Measurements from ENCODE around the gene PCNX1. TPM values are rescaled to one million over a fixed set of nuclear protein-coding genes. Genes with fewer than 3 reads are reported as not detected.

PCNX1 gene
- total and polyA plus RNA-seq, 2 of the 4 experiments (the other 2 are of a cell fraction) = 15.0 to 43.7 TPM

DNA sequence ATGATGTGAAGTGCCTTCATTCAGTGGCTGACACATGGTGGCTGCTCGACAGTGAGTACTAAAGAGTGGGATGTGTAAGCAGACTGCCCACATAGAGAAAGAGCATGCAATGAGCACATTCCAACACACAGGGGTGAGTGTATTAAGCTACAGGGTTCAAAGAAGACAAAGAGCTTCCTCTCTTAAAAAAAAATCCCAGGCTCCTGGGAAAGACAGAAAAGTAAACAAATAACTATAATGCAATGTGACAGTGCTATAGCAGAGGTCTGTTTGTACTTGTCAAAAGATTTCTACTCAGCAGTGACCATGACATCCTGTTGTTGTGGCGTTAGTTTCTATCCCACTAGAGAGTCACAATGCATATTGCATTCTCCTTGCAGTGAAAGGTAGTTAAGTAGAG, 12.4 kb upstream of the PCNX1 start:
- ChIA-PET POLR2A (ENCODE audit: unreplicated experiment) (no interaction called here), CTCF (interaction anchor here (1.2 kb wide), 1 partner anchor 12 kb away, joined by 3 read pairs; the partner anchor contains the start of gene PCNX1)
- H3K4me1 ChIP-seq (ENCODE audit: control insufficient read depth, insufficient read depth, low read length) = peaks cover 11% of the 10 kb centered on the region
- no peak overlapping the region for H2AK9ac ChIP-seq (replicated peaks; ENCODE audit: low read depth, low read length, poor library complexity)
- no peak overlapping the region; the same call in 1 of the 2 replicates for H3K18ac ChIP-seq (ENCODE audit: low read depth, low read length)
- no peak overlapping the region for H3K4me3 ChIP-seq (ENCODE audit: insufficient read depth, low read depth, low read length)
- H3K27ac ChIP-seq (ENCODE audit: insufficient read depth, low read length) = no peak overlapping the region
- H2AFZ ChIP-seq (replicated peaks; ENCODE audit: low read length, poor library complexity) = no peak overlapping the region
- H3K9me3 ChIP-seq (ENCODE audit: control insufficient read depth, insufficient read depth, low read length) = no peaks in the 10 kb centered on the region
- dilution Hi-C loops (cut with HindIII; ENCODE audit: low sequenced_read_pairs, unreplicated experiment) = no loop called here
- DNase-seq (peak; percentile 59), ATAC-seq (ENCODE audit: low read depth) (peak; percentile 28; the same call in 1 of the 2 replicates)
- H3K27me3 ChIP-seq (ENCODE audit: control insufficient read depth, insufficient read depth, low read length) = no peaks in the 10 kb centered on the region
- H3K14ac ChIP-seq (replicated peaks; ENCODE audit: low read depth, low read length) = 0 out of 2 replicates have a peak overlapping the region, but pooled peaks have one; percentile 15
- WGBS, 2 experiments (ENCODE audit: extremely low coverage in 2 of 2, insufficient read length in 1 of 2) = no CpG with 5 or more reads among the region's 2 CpGs
- no peak overlapping the region for H3K9ac ChIP-seq (ENCODE audit: low read depth, low read length)
- H4K20me1 ChIP-seq (ENCODE audit: insufficient read depth, low read length) = no peaks in the 10 kb centered on the region
- H3K79me1 ChIP-seq (ENCODE audit: low read depth in 1 of 2, low read length in 2 of 2) = no peaks in the 10 kb centered on the region
- intact Hi-C loops (cut with micrococcal nuclease) = no loop called here
- H4K5ac ChIP-seq (ENCODE audit: low read depth, low read length) = no peak overlapping the region
- H3K4me2 ChIP-seq (ENCODE audit: low read depth, low read length) = no peak overlapping the region
- H2BK120ac ChIP-seq (ENCODE audit: low read depth, low read length) = no peak overlapping the region
- no peak overlapping the region for H4K8ac ChIP-seq (ENCODE audit: low read depth in 2 of 2, low read length in 2 of 2)
- H2BK15ac ChIP-seq (ENCODE audit: low read depth, low read length) = no peak overlapping the region
- BruUV-seq (replicated peaks) = no TSS peak
- no peak overlapping the region for H2AK5ac ChIP-seq (ENCODE audit: low read depth, low read length)
- H2BK5ac ChIP-seq (ENCODE audit: low read depth, low read length, poor library complexity, severe bottlenecking) = no peak overlapping the region
- in situ Hi-C loops (cut with MboI; ENCODE audit: low sequenced_read_pairs) = no loop called here
- H4K91ac ChIP-seq (ENCODE audit: insufficient read depth, low read depth, low read length) = no peak overlapping the region
- H3K36me3 ChIP-seq (ENCODE audit: control insufficient read depth, insufficient read depth, low read length) = no peaks in the 10 kb centered on the region
- TF ChIP-seq MXI1 (IDR thresholded peaks at IDR 0.05; ENCODE audit: borderline replicate concordance, low read depth, low read length) = no peak
- H3K23ac ChIP-seq (ENCODE audit: low read depth, low read length) = no peak overlapping the region
- peaks cover 6% of the 10 kb centered on the region for H3K9me1 ChIP-seq (ENCODE audit: insufficient read depth, low read length)
- H3K56ac ChIP-seq (ENCODE audit: extremely low read depth, insufficient read depth, low read length) = no peak overlapping the region
- H2BK20ac ChIP-seq (ENCODE audit: low read depth, low read length) = no peak overlapping the region
- H3K4ac ChIP-seq (ENCODE audit: low read depth, low read length) = no peak overlapping the region
